HCT116 (cell line): ENCODE data around the gene TMEM156. TPM values are rescaled to one million over a fixed set of nuclear protein-coding genes. Genes with fewer than 3 reads are reported as not detected.

Experiments
- ATAC-seq: fragments of 200-7000 bp; cut with Tn5 transposase; 2 replicates; pipeline ENCODE4 v1.9.1; 2020; ENCODE audit warnings: mild to moderate bottlenecking, moderate library complexity
- BruUV-seq: library from RNA; stranded (reverse); fragments of 400-500 nt; replicated peaks from 2 replicates; lab custom pipeline; 2021; lab: Mats Ljungman, UMichigan
- CTCF ChIA-PET: fragments of 300-600 bp; sonication (Branson Sonifier 250); formaldehyde crosslinking; loops from one replicate; lab custom pipeline; 2021; ENCODE audit warnings: antibody characterized with exemption; lab: Charles Lee
- POLR2A ChIA-PET: fragments of 300-600, 350-600 bp; sonication (Branson Sonifier 250); formaldehyde crosslinking; loops from one replicate; lab custom pipeline; 2021; ENCODE audit warnings: antibody characterized with exemption; lab: Charles Lee
- RAD21 ChIA-PET, 2 experiments: fragments of 300-600 bp; sonication (Branson Sonifier 250); formaldehyde crosslinking; loops; one replicate each; lab custom pipeline; 2023; ENCODE audit warnings: low total read pairs in 2 of 2; ENCODE audit not compliant: uncharacterized antibody in 2 of 2, unreplicated experiment in 2 of 2, low non-redundant PET in 1 of 2; lab: Charles Lee
- DNase-seq: peaks from one replicate; pipeline ENCODE4 v3.0.0-alpha.2; 2010; ENCODE audit warnings: low read depth, low spot score
- H2AFZ ChIP-seq: fragments of 200-600 bp; shearing (Covaris generic), sonication (generic); 2 replicates; pipeline ENCODE4 v1.6.1; 2017; ENCODE audit warnings: low read depth, mixed run types, mixed read lengths, antibody characterized with exemption, low read length; ENCODE audit not compliant: poor library complexity, severe bottlenecking
- H3K27ac ChIP-seq: 2 replicates; pipeline ENCODE4 v1.5.1; 2012; ENCODE audit warnings: low read depth, low read length
- H3K27me3 ChIP-seq: fragments of 200-600 bp; sonication (generic); 2 replicates; pipeline ENCODE4 v1.6.1; 2016; ENCODE audit warnings: mixed run types, low read length, mixed read lengths; ENCODE audit not compliant: insufficient read depth
- H3K36me3 ChIP-seq, 2 experiments: fragments of 200-500 bp in 1 of 2; fragments of 200-600 bp in 1 of 2; sonication (Bioruptor generic) in 1 of 2; sonication (generic) in 1 of 2; 2 replicates each; pipeline versions ENCODE4 v1.5.1 to v1.6.1; 2014 to 2016; ENCODE audit warnings: low read length in 2 of 2, inconsistent platforms in 1 of 2, mixed read lengths in 1 of 2, mixed run types in 1 of 2; ENCODE audit not compliant: insufficient read depth in 2 of 2, control insufficient read depth in 1 of 2
- H3K4me1 ChIP-seq, 2 experiments: fragments of 200-600 bp in 1 of 2; sonication (generic) in 1 of 2; 2 replicates each; pipeline versions ENCODE4 v1.5.1 to v1.6.1; 2012 to 2017; ENCODE audit warnings: low read length in 2 of 2, inconsistent platforms in 1 of 2, mild to moderate bottlenecking in 1 of 2, mixed read lengths in 1 of 2, mixed run types in 1 of 2, moderate library complexity in 1 of 2; ENCODE audit not compliant: insufficient read depth in 2 of 2, control insufficient read depth in 1 of 2
- H3K4me2 ChIP-seq: fragments of 200-600 bp; sonication (generic); 2 replicates; pipeline ENCODE4 v1.6.1; 2017; ENCODE audit warnings: mixed run types, low read length, mixed read lengths
- H3K4me3 ChIP-seq, 2 experiments: fragments of 200-600 bp in 1 of 2; sonication (generic) in 1 of 2; replicated peaks in 1 of 2; 2 replicates each; pipeline ENCODE4 v1.5.1; 2011 to 2016; ENCODE audit warnings: low read length in 2 of 2, control low read depth in 1 of 2, low read depth in 1 of 2, mild to moderate bottlenecking in 1 of 2, mixed read lengths in 1 of 2, mixed run types in 1 of 2
- H3K79me2 ChIP-seq: fragments of 200-600 bp; sonication (generic); 2 replicates; pipeline ENCODE4 v1.6.1; 2017; ENCODE audit warnings: mild to moderate bottlenecking, mixed run types, low read length, moderate library complexity, mixed read lengths; ENCODE audit not compliant: insufficient read depth
- H3K9ac ChIP-seq: fragments of 200-600 bp; sonication (generic); 2 replicates; pipeline ENCODE4 v1.6.1; 2016; ENCODE audit warnings: low read length, mixed read lengths
- H3K9me2 ChIP-seq: fragments of 200-600 bp; sonication (generic), shearing (Covaris generic); 2 replicates; pipeline ENCODE4 v1.6.1; 2017; ENCODE audit warnings: mixed run types, mild to moderate bottlenecking, moderate library complexity; ENCODE audit not compliant: insufficient read depth
- H3K9me3 ChIP-seq, 2 experiments: fragments of 200-500 bp in 1 of 2; fragments of 200-600 bp in 1 of 2; sonication (Bioruptor generic) in 1 of 2; sonication (generic) in 1 of 2; 2 replicates each; pipeline ENCODE4 v1.6.1; 2014 to 2017; ENCODE audit warnings: low read length in 2 of 2, mixed read lengths in 2 of 2, inconsistent platforms in 1 of 2, low read depth in 1 of 2, mild to moderate bottlenecking in 1 of 2, mixed run types in 1 of 2, moderate library complexity in 1 of 2; ENCODE audit not compliant: control insufficient read depth in 1 of 2, insufficient read depth in 1 of 2
- H4K20me1 ChIP-seq: fragments of 200-600 bp; sonication (generic), shearing (Covaris generic); 2 replicates; pipeline ENCODE4 v1.6.1; 2017; ENCODE audit warnings: mixed run types, mild to moderate bottlenecking, moderate library complexity; ENCODE audit not compliant: insufficient read depth
- EGR1 ChIP-seq: IDR thresholded peaks from 2 replicates; pipeline ENCODE4 v1.6.1; 2012; ENCODE audit warnings: low read depth
- ELF1 ChIP-seq: IDR thresholded peaks from 2 replicates; pipeline ENCODE4 v1.6.1; 2012; ENCODE audit warnings: low read depth, borderline replicate concordance
- FOSL1 ChIP-seq: IDR thresholded peaks from 2 replicates; pipeline ENCODE4 v1.6.1; 2012; ENCODE audit warnings: low read depth
- JUND ChIP-seq: IDR thresholded peaks from 2 replicates; pipeline ENCODE4 v1.6.1; 2012
- POLR2AphosphoS5 ChIP-seq: IDR thresholded peaks from 2 replicates; pipeline ENCODE4 v1.6.1; 2011; ENCODE audit warnings: mild to moderate bottlenecking, low read depth, low read length, moderate library complexity
- RAD21 ChIP-seq: IDR thresholded peaks from 2 replicates; pipeline ENCODE4 v1.6.1; 2012; ENCODE audit warnings: low read depth, mild to moderate bottlenecking
- SIN3A ChIP-seq: IDR thresholded peaks from 2 replicates; pipeline ENCODE4 v1.6.1; 2012; ENCODE audit warnings: low read depth
- SRF ChIP-seq: IDR thresholded peaks from 2 replicates; pipeline ENCODE4 v1.6.1; 2012; ENCODE audit warnings: low read depth
- TCF7L2 ChIP-seq: IDR thresholded peaks from 2 replicates; pipeline ENCODE4 v1.7.0; 2011; ENCODE audit warnings: borderline replicate concordance, inconsistent platforms; ENCODE audit not compliant: insufficient read depth, insufficient read length; ENCODE audit errors: extremely low read depth
- YY1 ChIP-seq: IDR thresholded peaks from 2 replicates; pipeline ENCODE4 v1.6.1; 2011; ENCODE audit warnings: low read length, low read depth, moderate library complexity, mild to moderate bottlenecking; ENCODE audit not compliant: insufficient replicate concordance; ENCODE audit errors: extremely low read depth
- ZFX ChIP-seq: fragments of 450-650 bp; IDR thresholded peaks from 2 replicates; pipeline ENCODE4 v1.6.1; 2017
- ZNF274 ChIP-seq: fragments of 200-500 bp; sonication (Bioruptor generic); IDR thresholded peaks from 2 replicates; pipeline ENCODE4 v1.6.1; 2014; ENCODE audit warnings: mild to moderate bottlenecking, low read depth, low read length, inconsistent platforms
- intact Hi-C: fragments of 100-400 bp; cut with micrococcal nuclease; formaldehyde crosslinking; loops from 2 replicates; pipeline ENCODE4 v1.10.0; 2022
- total RNA-seq: library from RNA; stranded (reverse); gene quantifications from one replicate; pipeline ENCODE4 v1.2.1, GENCODE V29; 2021; ENCODE audit not compliant: unreplicated experiment
- TF ChIP-seq, protein P1 (sequence below), 3 experiments: fragments of 200-600 bp in 1 of 3; sonication (generic) in 1 of 3; IDR thresholded peaks in 2 of 3; conservative IDR thresholded peaks in 1 of 3; 2 replicates each; pipeline ENCODE4 v1.5.1; 2012 to 2017; ENCODE audit warnings: low read depth in 2 of 3, low read length in 2 of 3, antibody characterized with exemption in 1 of 3, borderline replicate concordance in 1 of 3, control low read depth in 1 of 3, mild to moderate bottlenecking in 1 of 3, mixed read lengths in 1 of 3, mixed run types in 1 of 3, moderate library complexity in 1 of 3; ENCODE audit not compliant: insufficient read depth in 1 of 3
- TF ChIP-seq, protein P2 (sequence below): IDR thresholded peaks from 2 replicates; pipeline ENCODE4 v1.6.1; 2012
- TF ChIP-seq, protein P3 (sequence below): IDR thresholded peaks from 2 replicates; pipeline ENCODE4 v1.6.1; 2012

TMEM156 gene
- total RNA-seq, 1 experiment from 2014 or later: 0.22 TPM

DNA sequence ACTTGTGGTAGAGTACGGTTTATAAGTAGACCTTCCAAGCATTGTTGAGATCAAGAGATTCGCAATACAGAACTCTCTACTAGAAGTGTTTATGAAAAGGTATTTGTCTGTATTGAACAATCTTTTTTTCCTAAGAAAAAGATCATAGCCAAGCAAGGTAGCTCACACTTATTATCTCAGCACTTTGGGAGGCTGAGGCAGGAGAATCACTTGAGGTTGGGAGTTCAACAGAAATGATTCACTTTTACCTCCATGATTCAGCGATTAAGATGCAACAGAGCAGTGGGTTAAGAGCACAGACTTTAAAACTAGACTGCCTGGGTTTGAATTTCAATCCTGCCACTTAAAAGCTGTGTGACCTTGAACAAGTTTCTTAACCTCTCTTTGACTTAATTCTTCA is 74.3 kb downstream of the TMEM156 start:
- Histone ChIP-seq H3K79me2 (no peaks in the 10 kb centered on the region), H3K4me1 (no peaks in the 10 kb centered on the region), H3K9me2 (no peaks in the 10 kb centered on the region), H3K4me3 (no peak overlapping the region), H4K20me1 (no peaks in the 10 kb centered on the region), H3K9me3 (no peaks in the 10 kb centered on the region), H2AFZ (no peak overlapping the region), H3K9ac (no peak overlapping the region), H3K36me3 (no peaks in the 10 kb centered on the region), H3K27me3 (peaks cover 4% of the 10 kb centered on the region; the same call in 1 of the 2 replicates), H3K27ac (no peak overlapping the region), H3K4me2 (no peak overlapping the region)
- ChIA-PET CTCF (no interaction called here), POLR2A (no interaction called here), RAD21 (no interaction called here)
- TF ChIP-seq ZNF274 (no peak), JUND (no peak), POLR2AphosphoS5 (no peak)
- intact Hi-C loops: no loop called here
- DNase-seq (no peak), ATAC-seq (no peak)
- no TSS peak for BruUV-seq

DNA sequence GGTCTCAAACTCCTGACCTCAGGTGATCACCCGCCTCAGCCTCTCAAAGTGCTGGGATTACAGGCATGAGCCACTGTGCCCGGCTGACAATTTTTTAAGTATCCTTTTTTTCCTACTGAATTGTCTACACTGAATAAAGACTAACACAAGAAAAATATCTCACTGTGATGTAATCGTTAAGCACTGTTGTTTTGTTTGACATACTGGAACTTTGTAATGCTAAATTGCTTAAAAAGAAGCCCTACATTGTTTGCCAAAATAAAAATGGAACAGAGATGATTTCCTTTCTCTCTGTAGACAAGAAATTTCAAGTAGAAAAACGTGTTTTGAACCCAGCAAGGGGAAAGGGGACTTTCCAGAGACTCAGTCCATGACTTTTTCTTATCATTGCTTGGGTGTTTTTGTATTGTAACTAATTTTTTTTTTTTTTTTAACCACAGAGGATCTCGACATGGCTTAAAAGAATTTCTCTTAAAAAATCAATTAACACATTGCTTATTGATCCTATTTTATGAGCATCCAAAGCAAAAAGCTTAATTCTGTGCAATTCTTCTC is 74.9 kb downstream of the TMEM156 start:
- H3K27me3 ChIP-seq: peaks cover 9% of the 10 kb centered on the region; the same call in 1 of the 2 replicates
- no peaks in the 10 kb centered on the region for H3K4me1 ChIP-seq
- intact Hi-C loops: no loop called here
- no peaks in the 10 kb centered on the region for H3K9me2 ChIP-seq
- H3K4me2 ChIP-seq: no peak overlapping the region
- TF ChIP-seq JUND (no peak), TCF7L2 (no peak), SRF (no peak), FOSL1 (no peak), EGR1 (no peak), ZFX (no peak), YY1 (no peak), RAD21 (no peak), SIN3A (no peak), ELF1 (no peak)
- TF ChIP-seq, protein P1, sequence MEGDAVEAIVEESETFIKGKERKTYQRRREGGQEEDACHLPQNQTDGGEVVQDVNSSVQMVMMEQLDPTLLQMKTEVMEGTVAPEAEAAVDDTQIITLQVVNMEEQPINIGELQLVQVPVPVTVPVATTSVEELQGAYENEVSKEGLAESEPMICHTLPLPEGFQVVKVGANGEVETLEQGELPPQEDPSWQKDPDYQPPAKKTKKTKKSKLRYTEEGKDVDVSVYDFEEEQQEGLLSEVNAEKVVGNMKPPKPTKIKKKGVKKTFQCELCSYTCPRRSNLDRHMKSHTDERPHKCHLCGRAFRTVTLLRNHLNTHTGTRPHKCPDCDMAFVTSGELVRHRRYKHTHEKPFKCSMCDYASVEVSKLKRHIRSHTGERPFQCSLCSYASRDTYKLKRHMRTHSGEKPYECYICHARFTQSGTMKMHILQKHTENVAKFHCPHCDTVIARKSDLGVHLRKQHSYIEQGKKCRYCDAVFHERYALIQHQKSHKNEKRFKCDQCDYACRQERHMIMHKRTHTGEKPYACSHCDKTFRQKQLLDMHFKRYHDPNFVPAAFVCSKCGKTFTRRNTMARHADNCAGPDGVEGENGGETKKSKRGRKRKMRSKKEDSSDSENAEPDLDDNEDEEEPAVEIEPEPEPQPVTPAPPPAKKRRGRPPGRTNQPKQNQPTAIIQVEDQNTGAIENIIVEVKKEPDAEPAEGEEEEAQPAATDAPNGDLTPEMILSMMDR (IDR thresholded peaks at IDR 0.05 in 2 of 3, conservative IDR thresholded peaks at IDR 0.05 in 1 of 3; ENCODE audit: borderline replicate concordance in 1 of 3, insufficient read depth in 1 of 3, low read depth in 2 of 3, low read length in 2 of 3): no peak
- TF ChIP-seq, protein P2, sequence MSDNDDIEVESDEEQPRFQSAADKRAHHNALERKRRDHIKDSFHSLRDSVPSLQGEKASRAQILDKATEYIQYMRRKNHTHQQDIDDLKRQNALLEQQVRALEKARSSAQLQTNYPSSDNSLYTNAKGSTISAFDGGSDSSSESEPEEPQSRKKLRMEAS: no peak
- TF ChIP-seq, protein P3, sequence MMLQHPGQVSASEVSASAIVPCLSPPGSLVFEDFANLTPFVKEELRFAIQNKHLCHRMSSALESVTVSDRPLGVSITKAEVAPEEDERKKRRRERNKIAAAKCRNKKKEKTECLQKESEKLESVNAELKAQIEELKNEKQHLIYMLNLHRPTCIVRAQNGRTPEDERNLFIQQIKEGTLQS: no peak
- TF ChIP-seq, all 23 proteins: peak for 0
- ATAC-seq (no peak), DNase-seq (no peak)
- ChIA-PET CTCF (no interaction called here), POLR2A (no interaction called here), RAD21 (no interaction called here)
- Histone ChIP-seq H3K9me3 (no peaks in the 10 kb centered on the region), H3K27ac (no peak overlapping the region), H3K4me3 (no peak overlapping the region), H3K36me3 (no peaks in the 10 kb centered on the region), H3K9ac (no peak overlapping the region), H2AFZ (no peak overlapping the region), H4K20me1 (no peaks in the 10 kb centered on the region), H3K79me2 (no peaks in the 10 kb centered on the region)
- BruUV-seq: no TSS peak
